H1 (cell line): Measurements from ENCODE around the gene ROBO4. TPM values are rescaled to one million over a fixed set of nuclear protein-coding genes. Genes with fewer than 3 reads are reported as not detected.

Experiments used
- CHD1 ChIP-seq: IDR thresholded peaks from 2 replicates; pipeline ENCODE4 v1.6.1; 2012; ENCODE audit warnings: low read depth, low read length, improper control_type of control experiment
- EP300 ChIP-seq, 2 experiments: IDR thresholded peaks; 1 replicate in 1 of 2; 2 replicates in 1 of 2; pipeline ENCODE4 v1.6.1; 2011 to 2012; ENCODE audit warnings: low read depth in 2 of 2, low read length in 2 of 2, mild to moderate bottlenecking in 2 of 2, borderline replicate concordance in 1 of 2, inconsistent platforms in 1 of 2, moderate library complexity in 1 of 2
- GTF2F1 ChIP-seq: IDR thresholded peaks from 2 replicates; pipeline ENCODE4 v1.6.1; 2012; ENCODE audit warnings: low read depth, low read length, improper control_type of control experiment, borderline replicate concordance
- KDM1A ChIP-seq: fragments of 200-600, 300-600 bp; sonication (generic); IDR thresholded peaks from 2 replicates; pipeline ENCODE4 v1.7.1; 2016; ENCODE audit warnings: mild to moderate bottlenecking, low read length, borderline replicate concordance
- KDM4A ChIP-seq: IDR thresholded peaks from one replicate; pipeline ENCODE4 v1.7.1; 2012; ENCODE audit warnings: low read depth, mild to moderate bottlenecking, moderate library complexity, low read length, inconsistent platforms; ENCODE audit not compliant: severe bottlenecking
- POU5F1 ChIP-seq: IDR thresholded peaks from 2 replicates; pipeline ENCODE4 v1.6.1; 2011; ENCODE audit warnings: low read depth, mild to moderate bottlenecking, low read length, moderate library complexity
- TEAD4 ChIP-seq: IDR thresholded peaks from 2 replicates; pipeline ENCODE4 v1.6.1; 2012; ENCODE audit warnings: low read depth, low read length, inconsistent platforms, mixed read lengths
- polyA plus RNA-seq, 7 experiments: library from polyadenylated mRNA; depleted of rRNA in 3 of 7; stranded (reverse) in 5 of 7; unstranded in 2 of 7; fragments of >200 nt in 5 of 7; fragments of 200-250 nt in 2 of 7; gene quantifications; 1 replicate in 5 of 7; 2 replicates in 1 of 7; 4 replicates in 1 of 7; pipeline versions ENCODE4 v1.2.1 to v1.2.3, GENCODE V29; 2011 to 2013; ENCODE audit warnings: missing spikeins in 2 of 7, mixed read lengths in 2 of 7
- total RNA-seq: library from RNA; stranded (reverse); fragmentation: NEBNext Ultra II Directional; extraction: Animal tissue kit (Norgen Biotek cat#: 25700); gene quantifications from 2 replicates; pipeline ENCODE4 v1.2.1, GENCODE V29; 2021
- TF ChIP-seq, protein P1 (sequence below): fragments of 300-600 bp; sonication (generic); IDR thresholded peaks from 2 replicates; pipeline ENCODE4 v1.7.1; 2012; ENCODE audit warnings: low read length, moderate library complexity, mild to moderate bottlenecking, inconsistent platforms; ENCODE audit not compliant: insufficient replicate concordance

ROBO4 gene
- total and polyA plus RNA-seq, 2 of the 8 experiments (the other 6 are each of a cell fraction or from before 2014, with no cell fraction given): 0.03 TPM; not detected in 1

- TF ChIP-seq, protein P1, sequence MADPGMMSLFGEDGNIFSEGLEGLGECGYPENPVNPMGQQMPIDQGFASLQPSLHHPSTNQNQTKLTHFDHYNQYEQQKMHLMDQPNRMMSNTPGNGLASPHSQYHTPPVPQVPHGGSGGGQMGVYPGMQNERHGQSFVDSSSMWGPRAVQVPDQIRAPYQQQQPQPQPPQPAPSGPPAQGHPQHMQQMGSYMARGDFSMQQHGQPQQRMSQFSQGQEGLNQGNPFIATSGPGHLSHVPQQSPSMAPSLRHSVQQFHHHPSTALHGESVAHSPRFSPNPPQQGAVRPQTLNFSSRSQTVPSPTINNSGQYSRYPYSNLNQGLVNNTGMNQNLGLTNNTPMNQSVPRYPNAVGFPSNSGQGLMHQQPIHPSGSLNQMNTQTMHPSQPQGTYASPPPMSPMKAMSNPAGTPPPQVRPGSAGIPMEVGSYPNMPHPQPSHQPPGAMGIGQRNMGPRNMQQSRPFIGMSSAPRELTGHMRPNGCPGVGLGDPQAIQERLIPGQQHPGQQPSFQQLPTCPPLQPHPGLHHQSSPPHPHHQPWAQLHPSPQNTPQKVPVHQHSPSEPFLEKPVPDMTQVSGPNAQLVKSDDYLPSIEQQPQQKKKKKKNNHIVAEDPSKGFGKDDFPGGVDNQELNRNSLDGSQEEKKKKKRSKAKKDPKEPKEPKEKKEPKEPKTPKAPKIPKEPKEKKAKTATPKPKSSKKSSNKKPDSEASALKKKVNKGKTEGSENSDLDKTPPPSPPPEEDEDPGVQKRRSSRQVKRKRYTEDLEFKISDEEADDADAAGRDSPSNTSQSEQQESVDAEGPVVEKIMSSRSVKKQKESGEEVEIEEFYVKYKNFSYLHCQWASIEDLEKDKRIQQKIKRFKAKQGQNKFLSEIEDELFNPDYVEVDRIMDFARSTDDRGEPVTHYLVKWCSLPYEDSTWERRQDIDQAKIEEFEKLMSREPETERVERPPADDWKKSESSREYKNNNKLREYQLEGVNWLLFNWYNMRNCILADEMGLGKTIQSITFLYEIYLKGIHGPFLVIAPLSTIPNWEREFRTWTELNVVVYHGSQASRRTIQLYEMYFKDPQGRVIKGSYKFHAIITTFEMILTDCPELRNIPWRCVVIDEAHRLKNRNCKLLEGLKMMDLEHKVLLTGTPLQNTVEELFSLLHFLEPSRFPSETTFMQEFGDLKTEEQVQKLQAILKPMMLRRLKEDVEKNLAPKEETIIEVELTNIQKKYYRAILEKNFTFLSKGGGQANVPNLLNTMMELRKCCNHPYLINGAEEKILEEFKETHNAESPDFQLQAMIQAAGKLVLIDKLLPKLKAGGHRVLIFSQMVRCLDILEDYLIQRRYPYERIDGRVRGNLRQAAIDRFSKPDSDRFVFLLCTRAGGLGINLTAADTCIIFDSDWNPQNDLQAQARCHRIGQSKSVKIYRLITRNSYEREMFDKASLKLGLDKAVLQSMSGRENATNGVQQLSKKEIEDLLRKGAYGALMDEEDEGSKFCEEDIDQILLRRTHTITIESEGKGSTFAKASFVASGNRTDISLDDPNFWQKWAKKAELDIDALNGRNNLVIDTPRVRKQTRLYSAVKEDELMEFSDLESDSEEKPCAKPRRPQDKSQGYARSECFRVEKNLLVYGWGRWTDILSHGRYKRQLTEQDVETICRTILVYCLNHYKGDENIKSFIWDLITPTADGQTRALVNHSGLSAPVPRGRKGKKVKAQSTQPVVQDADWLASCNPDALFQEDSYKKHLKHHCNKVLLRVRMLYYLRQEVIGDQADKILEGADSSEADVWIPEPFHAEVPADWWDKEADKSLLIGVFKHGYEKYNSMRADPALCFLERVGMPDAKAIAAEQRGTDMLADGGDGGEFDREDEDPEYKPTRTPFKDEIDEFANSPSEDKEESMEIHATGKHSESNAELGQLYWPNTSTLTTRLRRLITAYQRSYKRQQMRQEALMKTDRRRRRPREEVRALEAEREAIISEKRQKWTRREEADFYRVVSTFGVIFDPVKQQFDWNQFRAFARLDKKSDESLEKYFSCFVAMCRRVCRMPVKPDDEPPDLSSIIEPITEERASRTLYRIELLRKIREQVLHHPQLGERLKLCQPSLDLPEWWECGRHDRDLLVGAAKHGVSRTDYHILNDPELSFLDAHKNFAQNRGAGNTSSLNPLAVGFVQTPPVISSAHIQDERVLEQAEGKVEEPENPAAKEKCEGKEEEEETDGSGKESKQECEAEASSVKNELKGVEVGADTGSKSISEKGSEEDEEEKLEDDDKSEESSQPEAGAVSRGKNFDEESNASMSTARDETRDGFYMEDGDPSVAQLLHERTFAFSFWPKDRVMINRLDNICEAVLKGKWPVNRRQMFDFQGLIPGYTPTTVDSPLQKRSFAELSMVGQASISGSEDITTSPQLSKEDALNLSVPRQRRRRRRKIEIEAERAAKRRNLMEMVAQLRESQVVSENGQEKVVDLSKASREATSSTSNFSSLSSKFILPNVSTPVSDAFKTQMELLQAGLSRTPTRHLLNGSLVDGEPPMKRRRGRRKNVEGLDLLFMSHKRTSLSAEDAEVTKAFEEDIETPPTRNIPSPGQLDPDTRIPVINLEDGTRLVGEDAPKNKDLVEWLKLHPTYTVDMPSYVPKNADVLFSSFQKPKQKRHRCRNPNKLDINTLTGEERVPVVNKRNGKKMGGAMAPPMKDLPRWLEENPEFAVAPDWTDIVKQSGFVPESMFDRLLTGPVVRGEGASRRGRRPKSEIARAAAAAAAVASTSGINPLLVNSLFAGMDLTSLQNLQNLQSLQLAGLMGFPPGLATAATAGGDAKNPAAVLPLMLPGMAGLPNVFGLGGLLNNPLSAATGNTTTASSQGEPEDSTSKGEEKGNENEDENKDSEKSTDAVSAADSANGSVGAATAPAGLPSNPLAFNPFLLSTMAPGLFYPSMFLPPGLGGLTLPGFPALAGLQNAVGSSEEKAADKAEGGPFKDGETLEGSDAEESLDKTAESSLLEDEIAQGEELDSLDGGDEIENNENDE: no peak
- TF ChIP-seq TEAD4 (no peak), KDM4A (no peak), CHD1 (no peak), KDM1A (no peak), GTF2F1 (no peak), EP300 (IDR thresholded peaks at IDR 0.05; ENCODE audit: borderline replicate concordance in 1 of 2, low read depth in 2 of 2, low read length in 2 of 2) (no peak), POU5F1 (no peak)
Observed at GRCh38 chr11:124916370-124916710, 18.7 kb upstream of the ROBO4 start (continued).
